NCI-H2196 (cell line): ENCODE measurements around the gene USH1G.
A peak's percentile ranks its signal among the peaks of the same experiment; 100 is the strongest.

Source experiments
- DNase-seq: peaks from one replicate; lab custom pipeline; 2025; ENCODE audit not compliant: unreplicated experiment; lab: John Stamatoyannopoulos, UW

USH1G gene

GRCh38 chr17:74954665-74955421 is 31.8 kb upstream of the USH1G start:
- no peak for DNase-seq

GRCh38 chr17:74954115-74954514 is 31.1 kb upstream of the USH1G start:
- no peak for DNase-seq

GRCh38 chr17:74953134-74953687 is 30.2 kb upstream of the USH1G start:
- DNase-seq, result no peak

- DNase-seq, result no peak
Measured at GRCh38 chr17:74952431-74953133, 29.5 kb upstream of the USH1G start.

GRCh38 chr17:74951680-74952421 is 28.8 kb upstream of the USH1G start:
- no peak for DNase-seq

GRCh38 chr17:74951065-74951464 is 28.0 kb upstream of the USH1G start:
- DNase-seq, result no peak

- peak; percentile 56 for DNase-seq
Measured at GRCh38 chr17:74950207-74950606, 27.2 kb upstream of the USH1G start.

GRCh38 chr17:74949455-74950115 is 26.5 kb upstream of the USH1G start:
- peak; percentile 54 for DNase-seq

GRCh38 chr17:74947041-74947754 is 24.1 kb upstream of the USH1G start:
- DNase-seq, result no peak

GRCh38 chr17:74946641-74947040 is 23.6 kb upstream of the USH1G start:
- no peak for DNase-seq

- DNase-seq, result no peak
Measured at GRCh38 chr17:74945543-74945942, 22.5 kb upstream of the USH1G start.

GRCh38 chr17:74943808-74944522 is 20.9 kb upstream of the USH1G start:
- DNase-seq, result no peak

GRCh38 chr17:74941128-74941725 is 18.2 kb upstream of the USH1G start:
- DNase-seq, result no peak

GRCh38 chr17:74939534-74939933 is 16.5 kb upstream of the USH1G start:
- DNase-seq, result no peak

- no peak for DNase-seq
Measured at GRCh38 chr17:74938194-74938950, 15.3 kb upstream of the USH1G start.

GRCh38 chr17:74937064-74938051 is 14.3 kb upstream of the USH1G start:
- no peak for DNase-seq

GRCh38 chr17:74936470-74936799 is 13.4 kb upstream of the USH1G start:
- no peak for DNase-seq
